ENCODE measurements around the gene LRRC37A.
"Not testable (repeated sequence)": the region's sequence is repeated elsewhere in the genome, so short reads cannot be mapped to it uniquely, and the experiment has no call there.

The LRRC37A gene

DNA sequence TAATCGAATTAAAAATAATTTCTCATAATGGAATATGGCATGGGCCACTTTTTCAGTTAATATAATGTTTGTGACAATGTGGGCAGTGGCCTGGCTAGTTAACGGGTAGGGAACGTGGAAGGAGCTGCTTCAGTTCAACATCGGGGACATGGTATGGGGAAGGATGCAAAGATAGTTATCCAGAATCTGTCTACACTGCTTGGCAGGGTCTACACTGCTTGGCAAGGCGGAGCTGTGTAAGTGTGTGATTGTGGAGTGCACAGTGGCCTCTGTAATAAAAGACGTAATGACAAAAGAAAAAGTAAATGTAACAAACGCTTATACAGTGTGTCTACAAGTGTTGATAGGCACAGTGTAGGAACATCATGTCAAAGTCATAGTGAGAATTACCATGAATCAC is 7.3 kb upstream of the LRRC37A start:
- H3K27me3 ChIP-seq (ENCODE audit: control insufficient read depth in 1 of 2, insufficient read depth in 2 of 2, low read length in 2 of 2); H3K36me3 ChIP-seq (ENCODE audit: control insufficient read depth in 1 of 2, insufficient read depth in 2 of 2, low read length in 2 of 2); H3K9me3 ChIP-seq (ENCODE audit: control insufficient read depth in 1 of 2, low read length in 2 of 2); H3K4me1 ChIP-seq (ENCODE audit: control insufficient read depth in 1 of 2, insufficient read depth in 2 of 2, low read length in 2 of 2); H3K4me3 ChIP-seq (ENCODE audit: low read depth in 1 of 2, low read length in 2 of 2); H3K9ac ChIP-seq (ENCODE audit: low read depth in 1 of 2, low read length in 2 of 2); H3K27ac ChIP-seq (ENCODE audit: low read depth, low read length): not testable (repeated sequence)

DNA sequence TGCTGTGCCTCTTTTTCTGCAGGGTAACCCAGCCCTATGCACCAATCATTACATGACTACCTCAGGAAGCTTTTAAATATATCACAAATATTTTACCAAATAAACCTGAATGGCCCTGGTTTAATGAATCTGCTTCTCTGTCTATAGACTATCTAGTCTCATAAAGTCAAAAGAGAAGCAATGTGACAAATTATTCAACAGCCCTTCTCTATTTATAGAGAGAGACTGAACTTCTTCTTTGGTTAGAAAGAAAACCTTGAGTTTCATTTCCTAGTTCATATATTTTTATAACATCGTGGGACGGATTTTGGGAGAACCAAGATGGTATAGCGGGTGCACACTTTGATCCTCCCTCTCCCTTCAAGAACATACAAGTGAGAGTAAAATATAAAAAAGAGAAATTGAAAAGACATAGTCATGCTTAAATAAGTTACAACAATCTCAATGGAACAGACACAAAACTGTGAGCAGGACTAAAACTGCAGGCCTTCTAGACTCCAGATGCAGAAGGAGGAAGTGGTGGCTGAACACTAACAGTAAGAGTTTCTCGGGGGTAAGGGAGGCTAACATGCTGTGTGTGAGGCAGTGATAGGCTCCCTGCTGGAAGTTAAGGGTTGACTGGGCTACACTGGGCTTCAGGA is 3.9 kb upstream of the LRRC37A start:
- not testable (repeated sequence) for H3K9me3 ChIP-seq (ENCODE audit: control insufficient read depth in 1 of 2, low read length in 2 of 2); H3K4me3 ChIP-seq (ENCODE audit: low read depth in 1 of 2, low read length in 2 of 2); H3K27me3 ChIP-seq (ENCODE audit: control insufficient read depth in 1 of 2, insufficient read depth in 2 of 2, low read length in 2 of 2); H3K27ac ChIP-seq (ENCODE audit: low read depth, low read length); H3K36me3 ChIP-seq (ENCODE audit: control insufficient read depth in 1 of 2, insufficient read depth in 2 of 2, low read length in 2 of 2); H3K4me1 ChIP-seq (ENCODE audit: control insufficient read depth in 1 of 2, insufficient read depth in 2 of 2, low read length in 2 of 2); H3K9ac ChIP-seq (ENCODE audit: low read depth in 1 of 2, low read length in 2 of 2)

DNA sequence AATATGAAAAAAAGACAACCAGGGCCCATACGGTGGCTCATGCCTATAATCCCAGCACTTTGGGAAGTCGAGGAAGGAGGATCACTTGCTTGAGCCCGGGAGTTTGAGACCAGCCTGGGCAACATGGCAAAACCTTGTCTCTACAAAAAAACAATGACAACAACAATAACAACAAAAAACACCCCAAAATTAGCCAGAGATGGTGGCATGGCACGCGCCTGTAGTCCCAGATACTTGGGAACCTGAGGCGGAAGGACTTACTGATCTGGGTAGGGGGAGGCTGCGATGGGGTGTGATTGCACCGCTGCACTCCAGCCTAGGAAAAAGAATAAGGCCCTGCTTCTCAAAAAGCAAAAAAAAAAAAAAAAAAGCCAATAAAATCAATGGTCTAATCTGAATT is 3.3 kb upstream of the LRRC37A start:
- not testable (repeated sequence) for H3K4me3 ChIP-seq (ENCODE audit: low read depth in 1 of 2, low read length in 2 of 2); H3K36me3 ChIP-seq (ENCODE audit: control insufficient read depth in 1 of 2, insufficient read depth in 2 of 2, low read length in 2 of 2); H3K9me3 ChIP-seq (ENCODE audit: control insufficient read depth in 1 of 2, low read length in 2 of 2); H3K4me1 ChIP-seq (ENCODE audit: control insufficient read depth in 1 of 2, insufficient read depth in 2 of 2, low read length in 2 of 2); H3K27me3 ChIP-seq (ENCODE audit: control insufficient read depth in 1 of 2, insufficient read depth in 2 of 2, low read length in 2 of 2); H3K27ac ChIP-seq (ENCODE audit: low read depth, low read length); H3K9ac ChIP-seq (ENCODE audit: low read depth in 1 of 2, low read length in 2 of 2)

DNA sequence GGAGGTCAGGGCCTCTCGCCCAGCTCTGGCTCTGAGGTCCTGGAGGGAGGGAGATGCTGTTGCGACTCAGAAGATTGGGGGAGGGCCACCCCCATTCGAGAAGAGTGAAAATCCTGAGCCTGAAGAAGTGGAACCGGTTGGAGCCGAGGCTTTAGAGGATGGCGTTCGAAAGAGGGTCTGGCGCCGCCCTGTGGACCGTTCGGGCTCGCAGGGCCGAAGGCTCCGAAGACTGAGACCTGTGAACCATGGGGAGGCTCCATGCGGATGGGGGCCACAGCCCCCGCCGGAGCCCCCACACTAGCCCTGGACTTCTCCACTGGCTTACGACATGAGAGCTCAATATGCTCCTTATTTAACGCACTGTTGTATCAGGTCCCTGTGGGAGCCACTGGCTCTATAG is 46.3 kb downstream of the LRRC37A start:
- not testable (repeated sequence) for H3K9ac ChIP-seq (ENCODE audit: low read depth in 1 of 2, low read length in 2 of 2); H3K9me3 ChIP-seq (ENCODE audit: control insufficient read depth in 1 of 2, low read length in 2 of 2); H3K4me3 ChIP-seq (ENCODE audit: low read depth in 1 of 2, low read length in 2 of 2); H3K27me3 ChIP-seq (ENCODE audit: control insufficient read depth in 1 of 2, insufficient read depth in 2 of 2, low read length in 2 of 2); H3K36me3 ChIP-seq (ENCODE audit: control insufficient read depth in 1 of 2, insufficient read depth in 2 of 2, low read length in 2 of 2); H3K27ac ChIP-seq (ENCODE audit: low read depth, low read length); H3K4me1 ChIP-seq (ENCODE audit: control insufficient read depth in 1 of 2, insufficient read depth in 2 of 2, low read length in 2 of 2)

DNA sequence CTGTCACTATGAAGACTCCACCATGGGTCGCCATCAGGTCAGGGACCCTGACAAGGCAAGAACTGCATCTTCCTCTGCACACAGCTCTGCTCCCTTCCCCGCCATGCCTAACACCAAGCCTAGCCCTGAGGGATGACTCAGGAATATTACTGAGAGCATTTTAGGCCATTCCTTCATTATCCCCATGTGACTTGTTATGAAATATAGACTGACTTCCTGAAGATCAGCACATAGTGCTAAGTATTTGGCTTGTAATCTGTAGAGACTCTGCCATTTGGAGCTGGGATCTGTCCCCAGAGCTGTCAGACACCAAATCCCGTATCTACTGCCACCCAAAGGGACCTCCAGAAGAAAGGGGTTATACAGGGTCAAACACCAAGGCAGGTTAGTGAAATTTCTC is 47.2 kb downstream of the LRRC37A start:
- not testable (repeated sequence) for H3K27me3 ChIP-seq (ENCODE audit: control insufficient read depth in 1 of 2, insufficient read depth in 2 of 2, low read length in 2 of 2); H3K4me3 ChIP-seq (ENCODE audit: low read depth in 1 of 2, low read length in 2 of 2); H3K4me1 ChIP-seq (ENCODE audit: control insufficient read depth in 1 of 2, insufficient read depth in 2 of 2, low read length in 2 of 2); H3K9ac ChIP-seq (ENCODE audit: low read depth in 1 of 2, low read length in 2 of 2); H3K36me3 ChIP-seq (ENCODE audit: control insufficient read depth in 1 of 2, insufficient read depth in 2 of 2, low read length in 2 of 2); H3K9me3 ChIP-seq (ENCODE audit: control insufficient read depth in 1 of 2, low read length in 2 of 2); H3K27ac ChIP-seq (ENCODE audit: low read depth, low read length)

DNA sequence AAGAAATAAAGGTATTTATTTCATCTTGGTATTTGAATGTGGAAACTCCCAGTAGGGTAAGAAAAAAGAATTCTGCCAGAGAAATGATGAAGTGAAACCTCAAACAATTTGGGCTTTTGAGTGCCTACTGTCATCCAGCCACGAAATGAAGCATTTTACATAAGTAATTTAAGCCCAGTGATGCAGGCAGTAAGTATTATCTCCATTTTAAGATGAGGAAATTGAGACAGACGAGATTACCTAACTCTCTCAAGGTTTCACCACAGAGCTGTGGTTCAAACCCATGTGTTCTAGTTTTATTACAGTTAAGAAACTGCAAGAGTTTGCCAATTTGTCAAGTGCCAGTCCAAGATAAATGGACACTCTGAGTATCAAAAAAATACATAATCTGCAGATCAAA is 53.4 kb downstream of the LRRC37A start:
- H3K9ac ChIP-seq (ENCODE audit: low read depth in 1 of 2, low read length in 2 of 2); H3K27ac ChIP-seq (ENCODE audit: low read depth, low read length); H3K4me1 ChIP-seq (ENCODE audit: control insufficient read depth in 1 of 2, insufficient read depth in 2 of 2, low read length in 2 of 2); H3K27me3 ChIP-seq (ENCODE audit: control insufficient read depth in 1 of 2, insufficient read depth in 2 of 2, low read length in 2 of 2); H3K9me3 ChIP-seq (ENCODE audit: control insufficient read depth in 1 of 2, low read length in 2 of 2); H3K4me3 ChIP-seq (ENCODE audit: low read depth in 1 of 2, low read length in 2 of 2); H3K36me3 ChIP-seq (ENCODE audit: control insufficient read depth in 1 of 2, insufficient read depth in 2 of 2, low read length in 2 of 2): not testable (repeated sequence)

DNA sequence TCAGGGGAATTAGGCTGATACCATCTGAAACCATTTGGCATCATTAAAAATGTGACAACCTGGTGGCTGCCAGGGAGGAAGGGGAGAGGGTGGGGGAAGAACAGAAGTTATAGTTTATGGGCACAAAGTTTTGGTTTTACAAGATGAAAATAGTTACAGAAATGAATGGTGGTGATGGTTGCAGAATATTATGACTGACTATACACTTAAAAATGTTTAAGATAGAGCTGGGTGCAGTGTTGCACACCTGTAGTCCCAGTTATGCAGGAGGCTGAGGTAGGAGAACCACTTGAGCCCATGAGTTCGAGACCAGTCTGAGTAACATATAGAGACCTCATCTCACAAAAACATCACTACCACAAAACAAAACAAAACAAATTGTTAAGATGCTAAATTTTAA is 54.1 kb downstream of the LRRC37A start:
- not testable (repeated sequence) for H3K9ac ChIP-seq (ENCODE audit: low read depth in 1 of 2, low read length in 2 of 2); H3K4me3 ChIP-seq (ENCODE audit: low read depth in 1 of 2, low read length in 2 of 2); H3K9me3 ChIP-seq (ENCODE audit: control insufficient read depth in 1 of 2, low read length in 2 of 2); H3K36me3 ChIP-seq (ENCODE audit: control insufficient read depth in 1 of 2, insufficient read depth in 2 of 2, low read length in 2 of 2); H3K4me1 ChIP-seq (ENCODE audit: control insufficient read depth in 1 of 2, insufficient read depth in 2 of 2, low read length in 2 of 2); H3K27ac ChIP-seq (ENCODE audit: low read depth, low read length); H3K27me3 ChIP-seq (ENCODE audit: control insufficient read depth in 1 of 2, insufficient read depth in 2 of 2, low read length in 2 of 2)

DNA sequence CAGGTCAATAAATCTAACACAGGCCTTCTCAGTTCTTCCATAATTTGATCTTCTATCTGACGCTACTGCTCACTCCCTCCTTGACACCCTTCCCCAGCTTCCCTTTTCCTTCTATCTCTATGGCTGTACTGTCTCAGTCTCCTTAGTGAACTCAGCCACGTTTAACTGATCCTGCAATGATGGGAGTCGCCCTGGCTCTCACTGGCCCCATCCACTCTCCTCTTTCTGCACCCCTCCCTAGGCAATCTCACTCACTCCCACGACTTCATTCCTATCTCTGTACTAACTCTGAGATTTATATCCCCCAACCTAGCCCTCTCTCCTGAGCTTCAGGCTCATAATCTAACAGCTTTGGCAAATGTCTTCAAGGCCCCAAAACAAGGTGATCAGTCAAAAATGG is 58.9 kb downstream of the LRRC37A start:
- not testable (repeated sequence) for H3K4me3 ChIP-seq (ENCODE audit: low read depth in 1 of 2, low read length in 2 of 2); H3K9me3 ChIP-seq (ENCODE audit: control insufficient read depth in 1 of 2, low read length in 2 of 2); H3K4me1 ChIP-seq (ENCODE audit: control insufficient read depth in 1 of 2, insufficient read depth in 2 of 2, low read length in 2 of 2); H3K27me3 ChIP-seq (ENCODE audit: control insufficient read depth in 1 of 2, insufficient read depth in 2 of 2, low read length in 2 of 2); H3K36me3 ChIP-seq (ENCODE audit: control insufficient read depth in 1 of 2, insufficient read depth in 2 of 2, low read length in 2 of 2); H3K27ac ChIP-seq (ENCODE audit: low read depth, low read length); H3K9ac ChIP-seq (ENCODE audit: low read depth in 1 of 2, low read length in 2 of 2)

DNA sequence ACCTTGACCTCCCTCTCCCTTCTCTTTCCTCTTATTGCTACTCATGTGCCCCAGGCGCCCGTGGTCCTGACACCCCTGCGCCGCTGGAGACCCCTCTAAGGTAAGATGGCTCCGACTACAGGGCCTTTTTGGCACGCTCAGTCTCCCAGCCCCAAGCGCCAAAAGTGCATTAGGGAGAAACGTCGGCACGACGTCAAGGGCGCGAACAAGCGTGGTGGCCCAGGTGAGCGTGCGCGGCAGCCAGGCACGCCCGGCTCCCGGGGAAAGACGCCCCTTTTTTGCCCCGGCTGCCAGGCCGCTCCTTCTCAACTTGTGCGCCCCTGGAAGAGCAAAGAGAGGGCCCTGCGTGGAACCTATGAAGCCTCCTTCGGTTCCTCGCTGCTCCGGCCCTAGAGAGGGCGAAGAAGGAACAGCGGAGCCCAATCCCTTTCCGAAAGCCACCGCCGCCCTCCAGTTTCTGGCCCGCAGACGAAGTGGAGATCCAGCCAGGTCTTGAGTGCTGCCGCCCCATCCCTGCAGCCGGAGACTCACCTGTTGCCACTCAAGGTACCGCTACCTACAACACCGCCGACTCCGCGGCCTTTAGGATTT is 66.3 kb downstream of the LRRC37A start:
- H3K27ac ChIP-seq (ENCODE audit: low read depth, low read length); H3K4me3 ChIP-seq (ENCODE audit: low read depth in 1 of 2, low read length in 2 of 2); H3K4me1 ChIP-seq (ENCODE audit: control insufficient read depth in 1 of 2, insufficient read depth in 2 of 2, low read length in 2 of 2); H3K9ac ChIP-seq (ENCODE audit: low read depth in 1 of 2, low read length in 2 of 2); H3K27me3 ChIP-seq (ENCODE audit: control insufficient read depth in 1 of 2, insufficient read depth in 2 of 2, low read length in 2 of 2); H3K9me3 ChIP-seq (ENCODE audit: control insufficient read depth in 1 of 2, low read length in 2 of 2); H3K36me3 ChIP-seq (ENCODE audit: control insufficient read depth in 1 of 2, insufficient read depth in 2 of 2, low read length in 2 of 2): not testable (repeated sequence)

DNA sequence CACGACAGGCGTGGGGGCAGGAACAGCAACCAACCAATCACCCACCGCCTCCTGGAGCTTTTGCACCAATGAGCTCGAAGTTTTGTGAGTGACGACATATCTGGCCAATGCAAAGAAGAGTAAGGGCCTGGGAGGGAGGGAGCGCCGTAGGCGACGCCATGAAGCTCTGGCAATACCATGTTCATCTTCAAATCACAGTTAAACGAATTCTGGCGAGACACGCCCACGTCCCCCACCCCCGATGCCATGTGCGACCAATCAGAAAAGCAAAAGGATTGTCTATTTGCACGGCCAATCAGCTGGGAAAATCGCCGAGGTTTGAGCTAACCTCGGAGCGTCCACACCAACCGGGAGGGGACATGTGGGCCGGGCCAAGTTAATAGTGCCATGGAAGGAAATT is 66.8 kb downstream of the LRRC37A start, which contains the start of gene ARL17B:
ARL17B (minus strand) TSS at position 12 of the 400 bp plus-strand sequence. CDS start 3,369 bp downstream, outside the sequence.
- not testable (repeated sequence) for H3K27me3 ChIP-seq (ENCODE audit: control insufficient read depth in 1 of 2, insufficient read depth in 2 of 2, low read length in 2 of 2); H3K27ac ChIP-seq (ENCODE audit: low read depth, low read length); H3K9me3 ChIP-seq (ENCODE audit: control insufficient read depth in 1 of 2, low read length in 2 of 2); H3K4me3 ChIP-seq (ENCODE audit: low read depth in 1 of 2, low read length in 2 of 2); H3K36me3 ChIP-seq (ENCODE audit: control insufficient read depth in 1 of 2, insufficient read depth in 2 of 2, low read length in 2 of 2); H3K9ac ChIP-seq (ENCODE audit: low read depth in 1 of 2, low read length in 2 of 2); H3K4me1 ChIP-seq (ENCODE audit: control insufficient read depth in 1 of 2, insufficient read depth in 2 of 2, low read length in 2 of 2)

DNA sequence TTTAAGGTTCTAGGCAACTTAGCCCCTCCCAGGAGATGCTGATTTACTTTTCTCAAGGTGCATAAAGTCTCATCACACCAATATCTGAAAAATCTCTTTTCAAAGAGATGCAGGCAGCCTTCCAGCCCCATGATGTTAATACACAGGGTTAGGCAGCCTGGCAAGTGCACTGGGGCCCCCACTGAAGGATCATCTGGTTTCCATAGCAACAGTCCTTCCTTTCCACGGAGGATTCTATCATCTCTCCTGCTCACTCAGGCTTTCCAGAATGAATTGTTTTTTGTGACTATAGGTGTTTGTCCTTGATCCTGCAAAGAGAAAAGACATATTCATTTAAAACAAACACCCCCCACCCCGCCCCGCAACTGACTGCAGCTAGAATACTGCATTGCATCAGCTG is 72.6 kb downstream of the LRRC37A start:
- H3K27ac ChIP-seq (ENCODE audit: low read depth, low read length); H3K9ac ChIP-seq (ENCODE audit: low read depth in 1 of 2, low read length in 2 of 2); H3K4me3 ChIP-seq (ENCODE audit: low read depth in 1 of 2, low read length in 2 of 2); H3K36me3 ChIP-seq (ENCODE audit: control insufficient read depth in 1 of 2, insufficient read depth in 2 of 2, low read length in 2 of 2); H3K9me3 ChIP-seq (ENCODE audit: control insufficient read depth in 1 of 2, low read length in 2 of 2); H3K4me1 ChIP-seq (ENCODE audit: control insufficient read depth in 1 of 2, insufficient read depth in 2 of 2, low read length in 2 of 2); H3K27me3 ChIP-seq (ENCODE audit: control insufficient read depth in 1 of 2, insufficient read depth in 2 of 2, low read length in 2 of 2): not testable (repeated sequence)

Data from duodenal mucosa (tissue), 2 donors.